GM12874 (cell line): ENCODE results near the gene LSM3.

ENCODE experiments used
- CTCF ChIP-seq: IDR thresholded peaks from 2 replicates; pipeline ENCODE4 v1.5.1; 2011; ENCODE audit warnings: low read depth, mild to moderate bottlenecking, control low read depth, low read length, moderate library complexity; ENCODE audit not compliant: insufficient read depth

The LSM3 gene

GRCh38 chr3:14144423-14145075 lies 34.1 kb upstream of the LSM3 start:
- TF ChIP-seq CTCF: no peak

GRCh38 chr3:14145236-14145635 lies 33.4 kb upstream of the LSM3 start:
- no peak for TF ChIP-seq CTCF

GRCh38 chr3:14145670-14146380 lies 32.8 kb upstream of the LSM3 start:
- no peak for TF ChIP-seq CTCF

GRCh38 chr3:14146381-14147065 lies 32.1 kb upstream of the LSM3 start:
- TF ChIP-seq CTCF: no peak

GRCh38 chr3:14147066-14147435 lies 31.6 kb upstream of the LSM3 start:
- no peak for TF ChIP-seq CTCF

- TF ChIP-seq CTCF: no peak
Observed at GRCh38 chr3:14147617-14148016, 31.0 kb upstream of the LSM3 start.
